NCI-H2081 treated with DMSO at 0.1 percent for 48 hours (cell line): ENCODE measurements around the gene ATRIP.
"Not testable (repeated sequence)": the region's sequence is repeated elsewhere in the genome, so short reads cannot be mapped to it uniquely, and the experiment has no call there.

Experiments used
- DNase-seq: peaks from one replicate; lab custom pipeline; 2025; lab: John Stamatoyannopoulos, UW

Gene ATRIP

DNA sequence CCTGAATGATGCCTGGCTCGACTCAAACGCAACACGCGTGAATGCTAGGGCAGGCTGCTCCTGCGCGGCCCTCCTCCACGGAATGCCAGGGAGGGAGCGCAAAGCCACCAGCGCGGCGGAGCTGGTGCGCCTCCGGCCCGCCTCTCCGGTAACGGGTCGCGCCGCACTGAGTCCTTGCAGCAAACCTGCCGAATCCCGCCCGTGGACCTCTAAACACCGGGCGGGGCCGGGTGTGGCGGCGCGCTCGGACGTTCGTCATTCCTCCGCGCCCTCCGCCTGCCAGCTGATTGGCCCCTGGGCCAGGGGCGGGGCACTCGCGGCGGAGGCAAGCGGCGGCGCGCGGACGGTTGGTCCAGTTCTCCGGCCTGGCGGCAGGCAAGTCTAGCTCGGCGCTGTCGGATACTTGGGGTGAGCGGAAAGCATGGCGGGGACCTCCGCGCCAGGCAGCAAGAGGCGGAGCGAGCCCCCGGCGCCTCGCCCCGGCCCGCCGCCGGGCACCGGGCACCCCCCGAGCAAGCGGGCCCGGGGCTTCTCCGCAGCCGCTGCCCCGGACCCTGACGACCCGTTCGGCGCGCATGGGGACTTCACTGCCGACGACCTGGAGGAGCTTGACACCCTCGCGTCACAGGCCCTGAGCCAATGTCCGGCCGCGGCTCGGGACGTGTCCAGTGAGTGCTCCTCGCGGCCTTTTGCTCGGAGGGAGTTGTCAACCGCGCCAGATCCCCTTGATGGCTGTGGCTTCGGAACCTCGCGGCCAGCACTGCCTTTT lies at the start of gene ATRIP:
Gene ATRIP (plus strand): TSS at position 313 of the 769 bp plus-strand sequence. CDS start 109 bp downstream, at position 422.
- peak; percentile 31 for DNase-seq

GRCh38 chr3:48397767-48398681 lies 48.5 kb upstream of the ATRIP start:
- DNase-seq = no peak

GRCh38 chr3:48398701-48399386 lies 47.7 kb upstream of the ATRIP start:
- no peak for DNase-seq

- DNase-seq = no peak
Observed at GRCh38 chr3:48399387-48400172, 47.0 kb upstream of the ATRIP start.

- DNase-seq = no peak
Observed at GRCh38 chr3:48400824-48401433, 45.6 kb upstream of the ATRIP start.

- DNase-seq = not testable (repeated sequence)
Observed at GRCh38 chr3:48401434-48401901, 45.1 kb upstream of the ATRIP start.

DNA sequence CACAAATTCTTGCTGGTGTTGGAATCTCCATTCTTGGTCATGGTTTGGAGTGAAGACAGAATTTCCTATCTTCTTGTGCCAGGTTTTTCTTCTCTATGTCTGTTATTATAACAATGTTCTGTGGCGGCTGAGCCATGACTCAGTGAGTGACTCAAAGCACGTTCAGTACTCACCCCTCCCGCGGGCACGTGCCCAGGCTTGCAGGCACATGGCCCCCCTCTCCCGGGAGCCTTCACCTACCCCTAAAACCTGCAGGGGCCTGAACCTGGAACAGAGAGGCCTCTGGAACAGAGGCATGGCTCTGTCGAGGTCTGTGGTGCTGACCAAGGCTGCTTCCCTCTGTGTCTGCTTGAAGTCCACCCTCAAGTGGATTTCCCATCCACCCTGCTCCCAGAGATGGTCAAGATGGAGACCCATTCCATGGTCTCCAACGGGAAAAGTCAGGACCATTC lies 44.2 kb upstream of the ATRIP start:
- DNase-seq = no peak

GRCh38 chr3:48402907-48403306 lies 43.6 kb upstream of the ATRIP start:
- DNase-seq = no peak

DNA sequence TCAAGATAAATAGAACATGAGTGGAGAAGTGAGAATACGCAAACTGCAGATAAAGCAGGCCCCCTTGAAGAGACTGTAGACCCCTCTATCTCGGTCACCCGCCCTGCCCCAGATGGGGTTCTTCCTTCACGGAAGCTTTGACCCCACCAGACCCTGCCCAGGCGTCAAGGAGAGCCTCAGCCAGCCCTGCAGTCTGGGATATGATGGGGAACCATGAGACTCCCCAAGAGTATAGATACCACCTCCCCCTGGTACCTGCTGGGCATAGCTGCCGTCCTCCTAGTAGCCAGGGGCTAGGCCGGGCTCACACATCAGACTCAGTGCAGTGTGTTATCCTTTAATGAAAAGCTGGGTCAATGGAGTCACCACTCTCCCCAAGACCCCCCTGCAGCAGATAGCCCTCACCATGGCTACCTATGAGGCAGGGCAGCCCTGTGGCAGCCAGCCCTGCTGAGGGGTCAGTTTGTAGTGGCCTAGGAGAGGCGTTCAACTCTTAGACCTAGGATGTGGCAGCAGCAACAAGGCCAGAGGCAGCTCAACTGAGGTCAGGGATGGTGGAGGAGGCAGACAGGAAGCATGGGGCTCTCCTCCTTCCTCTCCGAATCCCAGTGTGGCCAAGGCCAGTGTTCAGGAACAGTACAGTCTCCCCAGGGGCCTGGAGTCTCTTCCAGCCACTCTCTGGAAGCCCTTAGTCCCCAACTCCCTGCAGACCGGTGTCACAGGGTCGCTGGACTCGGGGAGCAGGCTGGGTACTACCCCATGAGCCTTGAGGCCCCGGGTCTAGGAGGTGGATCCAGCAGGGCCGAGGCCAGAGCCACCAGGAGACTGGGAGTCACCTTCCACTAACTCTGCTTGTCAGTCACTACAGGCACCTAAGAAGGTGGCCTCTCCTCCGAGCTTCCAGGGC lies 42.8 kb upstream of the ATRIP start:
- no peak for DNase-seq

DNA sequence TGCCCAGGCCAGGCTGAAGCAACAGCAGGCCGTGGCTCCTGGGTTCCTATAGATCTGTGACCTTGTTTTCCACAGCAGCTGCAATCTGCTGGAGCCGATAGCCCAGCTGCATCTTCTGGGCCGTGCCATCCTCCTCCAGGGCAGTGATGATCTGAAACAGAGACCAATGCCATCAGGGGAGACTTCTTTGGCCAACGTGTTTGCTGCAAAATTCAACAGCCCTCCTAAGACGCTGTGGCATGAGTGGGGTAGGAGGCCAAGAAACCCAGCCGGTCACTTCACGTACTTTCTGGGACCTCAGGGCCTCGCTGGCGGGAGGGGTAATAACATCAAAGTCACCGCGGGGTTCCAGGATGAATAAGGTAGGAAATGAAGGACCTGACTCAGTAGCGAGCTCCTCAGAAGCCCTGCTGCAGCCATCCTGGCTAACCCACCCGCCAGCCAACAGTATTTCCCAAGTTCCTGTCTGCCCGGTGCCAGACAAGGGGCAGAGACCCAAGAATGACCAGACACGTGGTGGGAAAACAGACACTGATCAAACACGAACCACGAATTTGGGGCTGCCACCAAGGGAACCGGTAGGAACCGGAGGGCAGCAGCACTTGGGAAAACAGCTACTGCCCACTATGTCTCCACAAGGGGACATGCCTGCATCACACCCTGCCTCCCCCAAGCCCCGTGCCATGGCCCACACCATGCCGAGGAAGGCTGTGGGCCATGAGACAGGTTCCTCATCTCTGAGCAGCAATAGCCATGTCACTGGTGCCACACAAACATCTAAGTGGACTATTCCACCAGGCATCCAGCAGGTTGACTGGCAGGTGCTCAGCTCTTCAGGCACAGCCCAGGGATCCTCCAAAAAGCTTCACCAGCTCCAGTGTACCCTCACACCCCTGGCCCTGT lies 41.8 kb upstream of the ATRIP start:
- no peak for DNase-seq

GRCh38 chr3:48405343-48405881 lies 41.1 kb upstream of the ATRIP start:
- no peak for DNase-seq

GRCh38 chr3:48405971-48406370 lies 40.6 kb upstream of the ATRIP start:
- DNase-seq = no peak

DNA sequence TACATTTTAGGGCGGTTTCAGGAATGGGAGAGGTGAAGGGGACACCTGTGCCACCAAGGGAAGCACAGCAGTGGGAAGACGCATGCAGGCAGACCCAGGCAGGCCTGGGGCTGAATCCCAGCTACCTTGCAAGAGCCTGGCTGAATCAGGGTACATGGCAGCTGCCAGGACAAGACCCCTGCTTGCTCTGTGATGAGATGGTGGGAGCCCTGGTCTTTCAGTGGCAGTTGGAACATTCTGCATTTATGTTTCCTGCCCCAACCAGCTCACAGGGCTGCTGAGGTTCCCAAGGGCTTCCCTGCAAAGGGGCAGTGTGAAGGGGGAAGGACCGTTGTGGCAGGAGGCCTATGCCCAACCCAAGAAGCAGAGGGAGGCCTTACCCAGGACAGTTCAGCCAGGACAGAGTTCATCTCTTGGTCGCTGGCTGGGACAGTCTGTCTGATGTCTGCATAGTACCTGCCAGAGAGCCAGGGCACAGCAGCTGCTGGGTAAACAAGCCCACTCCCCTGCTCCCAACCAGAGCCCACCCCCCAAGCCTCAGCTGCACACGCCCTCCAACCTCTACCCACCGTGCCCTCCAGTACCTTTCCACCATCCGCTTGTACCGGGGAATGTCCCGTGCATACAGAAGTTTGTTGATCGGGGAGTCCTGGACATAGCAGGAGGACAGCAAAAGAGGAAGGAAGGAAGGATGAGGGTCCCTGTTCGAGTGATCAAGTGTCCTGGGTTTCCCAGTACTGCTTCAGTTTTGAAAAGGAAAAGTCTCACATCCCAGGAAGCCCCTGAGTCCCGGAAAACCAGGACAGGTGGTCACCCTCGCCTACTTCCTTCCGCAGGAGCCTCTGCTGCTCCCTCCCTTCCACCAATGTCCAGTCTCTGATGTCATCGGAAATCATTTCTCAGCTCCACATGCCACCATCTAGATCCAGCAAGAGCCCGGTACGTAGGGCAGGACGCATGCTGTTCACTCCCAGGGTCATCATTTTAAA lies 39.8 kb upstream of the ATRIP start:
- no peak for DNase-seq

- DNase-seq = no peak
Observed at GRCh38 chr3:48407542-48408099, 38.9 kb upstream of the ATRIP start.

- DNase-seq = no peak
Observed at GRCh38 chr3:48408823-48409281, 37.7 kb upstream of the ATRIP start.

DNA sequence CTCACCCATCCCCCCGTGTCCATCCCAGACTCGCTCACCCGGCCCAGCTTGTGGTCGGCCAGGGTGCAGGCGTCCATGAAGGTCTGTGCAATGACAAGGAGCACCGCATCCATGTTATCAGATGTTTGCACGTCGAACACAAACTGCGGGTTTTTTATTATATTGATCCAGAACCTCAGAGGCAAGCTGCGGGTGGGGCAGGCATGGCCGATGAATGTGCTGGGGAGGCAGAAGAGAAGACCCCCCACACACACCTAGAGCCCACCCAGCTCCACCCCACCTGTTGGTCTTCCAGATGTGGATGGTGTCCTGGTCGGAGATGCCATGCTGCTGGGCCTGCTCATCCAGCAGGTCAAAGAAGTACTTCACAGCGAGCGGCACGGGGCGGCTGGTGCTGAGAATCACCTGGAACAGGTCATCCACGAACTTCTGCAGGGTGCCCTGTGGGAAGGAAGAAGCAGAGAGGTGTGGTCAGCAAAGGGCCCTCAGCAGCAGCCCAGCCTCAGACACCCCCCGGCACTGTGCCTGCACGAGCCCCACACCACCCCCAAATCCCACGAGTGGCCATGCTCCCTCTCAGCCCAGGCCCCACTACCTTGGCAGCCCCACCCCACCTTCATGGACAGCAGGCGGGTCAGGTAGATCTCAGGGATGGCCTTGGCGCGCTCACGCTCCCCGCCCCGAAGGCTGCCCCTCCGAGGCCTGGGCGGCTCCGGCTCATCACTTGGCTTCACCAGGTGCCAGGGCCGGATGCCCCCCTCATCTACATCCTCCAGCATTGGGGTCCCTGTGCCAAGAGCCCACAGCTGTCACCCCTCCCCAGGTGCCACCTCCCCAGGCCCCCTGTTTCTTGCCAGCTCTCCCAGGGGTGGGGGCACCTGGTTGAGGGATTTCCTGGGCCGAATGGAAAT lies 37.0 kb upstream of the ATRIP start:
- DNase-seq = no peak
